ENCODE measurements around the gene CSNK1G2. TPM values are rescaled to one million over a fixed set of nuclear protein-coding genes. Genes with fewer than 3 reads are reported as not detected.

CSNK1G2 gene
- total and polyA plus RNA-seq, 2 experiments from 2014 or later, result 39.6 to 147 TPM

GRCh38 chr19:1974381-1975161 lies 33.6 kb downstream of the CSNK1G2 start:
- Histone ChIP-seq H3K4me3 (no peak overlapping the region), H3K9me2 (ENCODE audit: insufficient read depth) (no peaks in the 10 kb centered on the region), H2AFZ (no peak overlapping the region), H3K27me3 (ENCODE audit: insufficient read depth) (no peaks in the 10 kb centered on the region), H3K4me2 (no peak overlapping the region), H3K4me1 (ENCODE audit: insufficient read depth) (no peaks in the 10 kb centered on the region), H4K20me1 (replicated peaks; ENCODE audit: insufficient read depth) (peaks cover 22% of the 10 kb centered on the region), H3F3A (replicated peaks; ENCODE audit: low read depth) (no peaks in the 10 kb centered on the region), H3K36me3 (ENCODE audit: insufficient read depth) (no peaks in the 10 kb centered on the region), H3K79me2 (replicated peaks; ENCODE audit: insufficient read depth) (peaks cover 55% of the 10 kb centered on the region), H3K27ac (ENCODE audit: low read depth) (no peak overlapping the region)
- H3K27ac Mint-ChIP-seq, result 0 out of 2 replicates have a peak overlapping the region, but pooled peaks have one; percentile 55
- ATAC-seq (no peak), DNase-seq (ENCODE audit: low spot score) (no peak)
- no peaks in the 10 kb centered on the region for H3K9me3 Mint-ChIP-seq
- H3K36me3 Mint-ChIP-seq (ENCODE audit: low read depth), result peaks cover 20% of the 10 kb centered on the region
- no peaks in the 10 kb centered on the region for H3K4me1 Mint-ChIP-seq
- H3K27me3 Mint-ChIP-seq (ENCODE audit: insufficient read depth, low read depth, poor library complexity), result peaks cover 1% of the 10 kb centered on the region
- H3K4me3 Mint-ChIP-seq, result no peak overlapping the region
- TF ChIP-seq EZH2 (IDR thresholded peaks at IDR 0.05; ENCODE audit: low read depth, unreplicated experiment) (no peak), POLR2AphosphoS5 (IDR thresholded peaks at IDR 0.05; ENCODE audit: low read depth) (no peak), JUNB (IDR thresholded peaks at IDR 0.05; ENCODE audit: unreplicated experiment) (no peak), ZNF114 (CRISPR knock-in tag; IDR thresholded peaks at IDR 0.05) (no peak), NANOG (IDR thresholded peaks at IDR 0.05; ENCODE audit: borderline replicate concordance) (no peak), ZNF462 (CRISPR knock-in tag; IDR thresholded peaks at IDR 0.05) (no peak), CREB1 (CRISPR knock-in tag; IDR thresholded peaks at IDR 0.05; ENCODE audit: low read depth) (no peak), REST (IDR thresholded peaks at IDR 0.05; ENCODE audit: unreplicated experiment) (no peak), ETS1 (IDR thresholded peaks at IDR 0.05) (no peak), ZNF331 (CRISPR knock-in tag; IDR thresholded peaks at IDR 0.05; ENCODE audit: low read depth) (no peak), EZH2phosphoT487 (IDR thresholded peaks at IDR 0.05; ENCODE audit: unreplicated experiment) (no peak), CTCF (conservative IDR thresholded peaks at IDR 0.05; ENCODE audit: low read depth in 2 of 2) (no peak), STAT1 (IDR thresholded peaks at IDR 0.05; ENCODE audit: unreplicated experiment) (no peak)

All from GM23338 (cell line).